WTC11 (cell line): ENCODE results near the gene GLS. TPM values are rescaled to one million over a fixed set of nuclear protein-coding genes. Genes with fewer than 3 reads are reported as not detected.

Source experiments
- ATAC-seq: fragments of 200-7000 bp; cut with Tn5 transposase; 2 replicates; pipeline ENCODE4 v1.10.0; 2021; ENCODE audit warnings: mild to moderate bottlenecking, moderate library complexity
- CTCF ChIA-PET: fragments of 300-600 bp; sonication (Branson Sonifier 250); formaldehyde crosslinking; loops from one replicate; lab custom pipeline; 2021; ENCODE audit warnings: antibody characterized with exemption; lab: Charles Lee
- POLR2A ChIA-PET: fragments of 350-600 bp; sonication (Branson Sonifier 250); formaldehyde crosslinking; loops from one replicate; lab custom pipeline; 2021; ENCODE audit warnings: antibody characterized with exemption; lab: Charles Lee
- DNase-seq: peaks from one replicate; pipeline ENCODE4 v3.0.0; 2021; ENCODE audit warnings: low spot score
- H3K27ac Mint-ChIP-seq: 2 replicates; pipeline ENCODE4 v1.8.0; 2021; ENCODE audit warnings: mixed read lengths
- H3K27me3 Mint-ChIP-seq: 2 replicates; pipeline ENCODE4 v1.8.0; 2021; ENCODE audit warnings: low read depth, mild to moderate bottlenecking, moderate library complexity, mixed read lengths
- H3K36me3 Mint-ChIP-seq: 2 replicates; pipeline ENCODE4 v1.8.0; 2021; ENCODE audit warnings: mixed read lengths
- H3K4me1 Mint-ChIP-seq: 2 replicates; pipeline ENCODE4 v1.8.0; 2022; ENCODE audit warnings: mixed read lengths
- H3K4me3 Mint-ChIP-seq: 2 replicates; pipeline ENCODE4 v1.8.0; 2021; ENCODE audit warnings: mild to moderate bottlenecking, moderate library complexity, mixed read lengths
- H3K9me3 Mint-ChIP-seq: 2 replicates; pipeline ENCODE4 v1.8.0; 2021; ENCODE audit warnings: mixed read lengths
- GABPB1 ChIP-seq: sonication (generic); formaldehyde crosslinking; IDR thresholded peaks from 2 replicates; pipeline ENCODE4 v1.8.1; 2023; ENCODE audit warnings: mild to moderate bottlenecking, missing genetic modification reagents
- IRF2 ChIP-seq: sonication (generic); formaldehyde crosslinking; IDR thresholded peaks from 2 replicates; pipeline ENCODE4 v1.8.0; 2022; ENCODE audit warnings: low read depth, missing genetic modification reagents, borderline replicate concordance
- MXD4 ChIP-seq: fragments of 250-450 bp; sonication (Bioruptor Pico); IDR thresholded peaks from 2 replicates; pipeline ENCODE4 v1.8.0; 2021; ENCODE audit warnings: mild to moderate bottlenecking, moderate library complexity, borderline replicate concordance
- NR2C2 ChIP-seq: sonication (generic); formaldehyde crosslinking; IDR thresholded peaks from 2 replicates; pipeline ENCODE4 v1.8.0; 2022; ENCODE audit warnings: mild to moderate bottlenecking, missing genetic modification reagents
- OVOL2 ChIP-seq: fragments of 250-450 bp; sonication (Bioruptor Pico); IDR thresholded peaks from 2 replicates; pipeline ENCODE4 v1.9.0; 2021; ENCODE audit warnings: mild to moderate bottlenecking, borderline replicate concordance
- SMAD3 ChIP-seq: sonication (generic); formaldehyde crosslinking; IDR thresholded peaks from 2 replicates; pipeline ENCODE4 v1.8.0; 2022; ENCODE audit warnings: missing genetic modification reagents, mild to moderate bottlenecking, borderline replicate concordance
- SMAD4 ChIP-seq: sonication (generic); formaldehyde crosslinking; IDR thresholded peaks from 2 replicates; pipeline ENCODE4 v1.8.0; 2022; ENCODE audit warnings: mild to moderate bottlenecking, missing genetic modification reagents
- TEAD4 ChIP-seq: sonication (generic); formaldehyde crosslinking; IDR thresholded peaks from 2 replicates; pipeline ENCODE4 v1.8.0; 2022; ENCODE audit warnings: mild to moderate bottlenecking, missing genetic modification reagents
- ZBTB43 ChIP-seq: sonication (generic); formaldehyde crosslinking; IDR thresholded peaks from 2 replicates; pipeline ENCODE4 v1.8.1; 2023; ENCODE audit warnings: mild to moderate bottlenecking, missing genetic modification reagents
- ZNF138 ChIP-seq: sonication (generic); formaldehyde crosslinking; conservative IDR thresholded peaks from 2 replicates; pipeline ENCODE4 v1.8.1; 2022; ENCODE audit warnings: mild to moderate bottlenecking, moderate library complexity, missing genetic modification reagents
- ZNF423 ChIP-seq: fragments of 250-450 bp; sonication (Bioruptor Pico); IDR thresholded peaks from 2 replicates; pipeline ENCODE4 v2.1.2; 2022; ENCODE audit warnings: mild to moderate bottlenecking, moderate library complexity
- total RNA-seq: library from RNA; stranded (reverse); gene quantifications from 3 replicates; pipeline ENCODE4 v1.2.3, GENCODE V29; 2021
- TF ChIP-seq, protein P1 (sequence below): sonication (generic); formaldehyde crosslinking; IDR thresholded peaks from 2 replicates; pipeline ENCODE4 v1.8.0; 2022; ENCODE audit warnings: mild to moderate bottlenecking, missing genetic modification reagents
- TF ChIP-seq, protein P2 (sequence below): sonication (generic); formaldehyde crosslinking; IDR thresholded peaks from 2 replicates; pipeline ENCODE4 v1.8.1; 2022; ENCODE audit warnings: mild to moderate bottlenecking, missing genetic modification reagents, moderate library complexity, borderline replicate concordance
- TF ChIP-seq, protein P3 (sequence below): fragments of 250-450 bp; sonication (Bioruptor Pico); IDR thresholded peaks from 2 replicates; pipeline ENCODE4 v2.1.2; 2022; ENCODE audit warnings: mild to moderate bottlenecking, moderate library complexity
- TF ChIP-seq, protein P4 (sequence below): fragments of 200-600 bp; IDR thresholded peaks from 2 replicates; pipeline ENCODE4 v1.8.0; 2022; ENCODE audit warnings: antibody characterized with exemption
- TF ChIP-seq, protein P5 (sequence below): sonication (generic); formaldehyde crosslinking; IDR thresholded peaks from 2 replicates; pipeline ENCODE4 v1.8.1; 2023; ENCODE audit warnings: mild to moderate bottlenecking, missing genetic modification reagents, moderate library complexity
- TF ChIP-seq, protein P6 (sequence below): sonication (generic); formaldehyde crosslinking; IDR thresholded peaks from 2 replicates; pipeline ENCODE4 v1.8.1; 2023; ENCODE audit warnings: mild to moderate bottlenecking, moderate library complexity, missing genetic modification reagents

Gene GLS
- total RNA-seq, 1 experiment from 2014 or later, result 115 TPM

GRCh38 chr2:190972846-190973245 lies 92.2 kb downstream of the GLS start:
- Mint-ChIP-seq H3K27ac (no peak overlapping the region), H3K36me3 (peaks cover 73% of the 10 kb centered on the region), H3K27me3 (no peaks in the 10 kb centered on the region), H3K9me3 (no peaks in the 10 kb centered on the region)
- ChIA-PET POLR2A (no interaction called here), CTCF (no interaction called here)
- no peak for ATAC-seq
- TF ChIP-seq ZBTB43 (CRISPR knock-in tag), result no peak
- TF ChIP-seq, protein P1, sequence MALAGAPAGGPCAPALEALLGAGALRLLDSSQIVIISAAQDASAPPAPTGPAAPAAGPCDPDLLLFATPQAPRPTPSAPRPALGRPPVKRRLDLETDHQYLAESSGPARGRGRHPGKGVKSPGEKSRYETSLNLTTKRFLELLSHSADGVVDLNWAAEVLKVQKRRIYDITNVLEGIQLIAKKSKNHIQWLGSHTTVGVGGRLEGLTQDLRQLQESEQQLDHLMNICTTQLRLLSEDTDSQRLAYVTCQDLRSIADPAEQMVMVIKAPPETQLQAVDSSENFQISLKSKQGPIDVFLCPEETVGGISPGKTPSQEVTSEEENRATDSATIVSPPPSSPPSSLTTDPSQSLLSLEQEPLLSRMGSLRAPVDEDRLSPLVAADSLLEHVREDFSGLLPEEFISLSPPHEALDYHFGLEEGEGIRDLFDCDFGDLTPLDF, result no peak
- TF ChIP-seq, protein P2, sequence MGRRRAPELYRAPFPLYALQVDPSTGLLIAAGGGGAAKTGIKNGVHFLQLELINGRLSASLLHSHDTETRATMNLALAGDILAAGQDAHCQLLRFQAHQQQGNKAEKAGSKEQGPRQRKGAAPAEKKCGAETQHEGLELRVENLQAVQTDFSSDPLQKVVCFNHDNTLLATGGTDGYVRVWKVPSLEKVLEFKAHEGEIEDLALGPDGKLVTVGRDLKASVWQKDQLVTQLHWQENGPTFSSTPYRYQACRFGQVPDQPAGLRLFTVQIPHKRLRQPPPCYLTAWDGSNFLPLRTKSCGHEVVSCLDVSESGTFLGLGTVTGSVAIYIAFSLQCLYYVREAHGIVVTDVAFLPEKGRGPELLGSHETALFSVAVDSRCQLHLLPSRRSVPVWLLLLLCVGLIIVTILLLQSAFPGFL (CRISPR knock-in tag), result no peak
- TF ChIP-seq NR2C2, result no peak
- TF ChIP-seq, protein P3, sequence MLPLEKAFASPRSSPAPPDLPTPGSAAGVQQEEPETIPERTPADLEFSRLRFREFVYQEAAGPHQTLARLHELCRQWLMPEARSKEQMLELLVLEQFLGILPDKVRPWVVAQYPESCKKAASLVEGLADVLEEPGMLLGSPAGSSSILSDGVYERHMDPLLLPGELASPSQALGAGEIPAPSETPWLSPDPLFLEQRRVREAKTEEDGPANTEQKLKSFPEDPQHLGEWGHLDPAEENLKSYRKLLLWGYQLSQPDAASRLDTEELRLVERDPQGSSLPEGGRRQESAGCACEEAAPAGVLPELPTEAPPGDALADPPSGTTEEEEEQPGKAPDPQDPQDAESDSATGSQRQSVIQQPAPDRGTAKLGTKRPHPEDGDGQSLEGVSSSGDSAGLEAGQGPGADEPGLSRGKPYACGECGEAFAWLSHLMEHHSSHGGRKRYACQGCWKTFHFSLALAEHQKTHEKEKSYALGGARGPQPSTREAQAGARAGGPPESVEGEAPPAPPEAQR (CRISPR knock-in tag), result no peak
- TF ChIP-seq ZNF423 (CRISPR knock-in tag), result no peak
- TF ChIP-seq TEAD4, result no peak
- TF ChIP-seq GABPB1 (CRISPR knock-in tag), result no peak
- TF ChIP-seq, protein P4, sequence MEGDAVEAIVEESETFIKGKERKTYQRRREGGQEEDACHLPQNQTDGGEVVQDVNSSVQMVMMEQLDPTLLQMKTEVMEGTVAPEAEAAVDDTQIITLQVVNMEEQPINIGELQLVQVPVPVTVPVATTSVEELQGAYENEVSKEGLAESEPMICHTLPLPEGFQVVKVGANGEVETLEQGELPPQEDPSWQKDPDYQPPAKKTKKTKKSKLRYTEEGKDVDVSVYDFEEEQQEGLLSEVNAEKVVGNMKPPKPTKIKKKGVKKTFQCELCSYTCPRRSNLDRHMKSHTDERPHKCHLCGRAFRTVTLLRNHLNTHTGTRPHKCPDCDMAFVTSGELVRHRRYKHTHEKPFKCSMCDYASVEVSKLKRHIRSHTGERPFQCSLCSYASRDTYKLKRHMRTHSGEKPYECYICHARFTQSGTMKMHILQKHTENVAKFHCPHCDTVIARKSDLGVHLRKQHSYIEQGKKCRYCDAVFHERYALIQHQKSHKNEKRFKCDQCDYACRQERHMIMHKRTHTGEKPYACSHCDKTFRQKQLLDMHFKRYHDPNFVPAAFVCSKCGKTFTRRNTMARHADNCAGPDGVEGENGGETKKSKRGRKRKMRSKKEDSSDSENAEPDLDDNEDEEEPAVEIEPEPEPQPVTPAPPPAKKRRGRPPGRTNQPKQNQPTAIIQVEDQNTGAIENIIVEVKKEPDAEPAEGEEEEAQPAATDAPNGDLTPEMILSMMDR, result no peak
- TF ChIP-seq, protein P5, sequence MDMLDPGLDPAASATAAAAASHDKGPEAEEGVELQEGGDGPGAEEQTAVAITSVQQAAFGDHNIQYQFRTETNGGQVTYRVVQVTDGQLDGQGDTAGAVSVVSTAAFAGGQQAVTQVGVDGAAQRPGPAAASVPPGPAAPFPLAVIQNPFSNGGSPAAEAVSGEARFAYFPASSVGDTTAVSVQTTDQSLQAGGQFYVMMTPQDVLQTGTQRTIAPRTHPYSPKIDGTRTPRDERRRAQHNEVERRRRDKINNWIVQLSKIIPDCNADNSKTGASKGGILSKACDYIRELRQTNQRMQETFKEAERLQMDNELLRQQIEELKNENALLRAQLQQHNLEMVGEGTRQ (CRISPR knock-in tag), result no peak
- TF ChIP-seq SMAD3 (CRISPR knock-in tag), result no peak
- no peak for TF ChIP-seq MXD4 (CRISPR knock-in tag)
- TF ChIP-seq, all 79 proteins: peak for 0
- H3K4me1 Mint-ChIP-seq, result no peaks in the 10 kb centered on the region
- no peak overlapping the region for H3K4me3 Mint-ChIP-seq
- DNase-seq, result no peak

- DNase-seq (no peak), ATAC-seq (no peak)
- H3K9me3 Mint-ChIP-seq, result no peaks in the 10 kb centered on the region
- H3K4me1 Mint-ChIP-seq, result no peaks in the 10 kb centered on the region
- POLR2A ChIA-PET, result no interaction called here
- no peaks in the 10 kb centered on the region for H3K27me3 Mint-ChIP-seq
- no peak overlapping the region for H3K4me3 Mint-ChIP-seq
- TF ChIP-seq IRF2, result no peak
- TF ChIP-seq, protein P6, sequence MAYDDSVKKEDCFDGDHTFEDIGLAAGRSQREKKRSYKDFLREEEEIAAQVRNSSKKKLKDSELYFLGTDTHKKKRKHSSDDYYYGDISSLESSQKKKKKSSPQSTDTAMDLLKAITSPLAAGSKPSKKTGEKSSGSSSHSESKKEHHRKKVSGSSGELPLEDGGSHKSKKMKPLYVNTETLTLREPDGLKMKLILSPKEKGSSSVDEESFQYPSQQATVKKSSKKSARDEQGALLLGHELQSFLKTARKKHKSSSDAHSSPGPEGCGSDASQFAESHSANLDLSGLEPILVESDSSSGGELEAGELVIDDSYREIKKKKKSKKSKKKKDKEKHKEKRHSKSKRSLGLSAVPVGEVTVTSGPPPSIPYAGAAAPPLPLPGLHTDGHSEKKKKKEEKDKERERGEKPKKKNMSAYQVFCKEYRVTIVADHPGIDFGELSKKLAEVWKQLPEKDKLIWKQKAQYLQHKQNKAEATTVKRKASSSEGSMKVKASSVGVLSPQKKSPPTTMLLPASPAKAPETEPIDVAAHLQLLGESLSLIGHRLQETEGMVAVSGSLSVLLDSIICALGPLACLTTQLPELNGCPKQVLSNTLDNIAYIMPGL (CRISPR knock-in tag), result no peak
- no peak for TF ChIP-seq OVOL2 (CRISPR knock-in tag)
- TF ChIP-seq ZNF423 (CRISPR knock-in tag), result no peak
- no peak for TF ChIP-seq ZNF138 (CRISPR knock-in tag)
- no peak for TF ChIP-seq SMAD4 (CRISPR knock-in tag)
- H3K27ac Mint-ChIP-seq, result no peak overlapping the region
- peaks cover 76% of the 10 kb centered on the region for H3K36me3 Mint-ChIP-seq
- CTCF ChIA-PET, result no interaction called here
These were observed 92.6 kb downstream of the GLS start for GRCh38 chr2:190973262-190973661.
